ENCODE data around the gene USP19. TPM values are rescaled to one million over a fixed set of nuclear protein-coding genes. Genes with fewer than 3 reads are reported as not detected.
A peak's percentile ranks its signal among the peaks of the same experiment; 100 is the strongest.

Gene USP19
- total RNA-seq, 1 donor from 2014 or later = 62.6 TPM

- no peak for TF ChIP-seq CTCF (IDR thresholded peaks at IDR 0.05; ENCODE audit: insufficient read depth, low read length, poor library complexity, severe bottlenecking)
- no peak for DNase-seq (ENCODE audit: low read depth)
- Histone ChIP-seq H3K36me3 (ENCODE audit: control insufficient read depth, insufficient read depth, low read length) (peaks cover 8% of the 10 kb centered on the region), H3K27me3 (ENCODE audit: control insufficient read depth, insufficient read depth, low read length) (no peaks in the 10 kb centered on the region), H3K4me3 (ENCODE audit: low read depth, low read length) (no peak overlapping the region)
These were observed 2.4 kb upstream of the USP19 start for GRCh38 chr3:49122886-49123545.

GRCh38 chr3:49122451-49122850, 1.8 kb upstream of the USP19 start:
- H3K36me3 ChIP-seq (ENCODE audit: control insufficient read depth, insufficient read depth, low read length) = peaks cover 10% of the 10 kb centered on the region
- H3K27me3 ChIP-seq (ENCODE audit: control insufficient read depth, insufficient read depth, low read length) = no peaks in the 10 kb centered on the region
- DNase-seq (ENCODE audit: low read depth) = no peak
- TF ChIP-seq CTCF (IDR thresholded peaks at IDR 0.05; ENCODE audit: insufficient read depth, low read length, poor library complexity, severe bottlenecking) = no peak
- H3K4me3 ChIP-seq (ENCODE audit: low read depth, low read length) = no peak overlapping the region

- H3K36me3 ChIP-seq (ENCODE audit: control insufficient read depth, insufficient read depth, low read length) = peaks cover 10% of the 10 kb centered on the region
- no peak for TF ChIP-seq CTCF (IDR thresholded peaks at IDR 0.05; ENCODE audit: insufficient read depth, low read length, poor library complexity, severe bottlenecking)
- no peak overlapping the region for H3K4me3 ChIP-seq (ENCODE audit: low read depth, low read length)
- no peaks in the 10 kb centered on the region for H3K27me3 ChIP-seq (ENCODE audit: control insufficient read depth, insufficient read depth, low read length)
- no peak for DNase-seq (ENCODE audit: low read depth)
These were observed 1.4 kb upstream of the USP19 start for GRCh38 chr3:49122022-49122421.

GRCh38 chr3:49121132-49121736, 611 bp upstream of the USP19 start:
- no peak for TF ChIP-seq CTCF (IDR thresholded peaks at IDR 0.05; ENCODE audit: insufficient read depth, low read length, poor library complexity, severe bottlenecking)
- DNase-seq (ENCODE audit: low read depth) = no peak
- H3K36me3 ChIP-seq (ENCODE audit: control insufficient read depth, insufficient read depth, low read length) = peaks cover 10% of the 10 kb centered on the region
- H3K27me3 ChIP-seq (ENCODE audit: control insufficient read depth, insufficient read depth, low read length) = no peaks in the 10 kb centered on the region
- peak overlapping the region; percentile 96 for H3K4me3 ChIP-seq (ENCODE audit: low read depth, low read length)

GRCh38 chr3:49120096-49120437, 556 bp downstream of the USP19 start:
- TF ChIP-seq CTCF (IDR thresholded peaks at IDR 0.05; ENCODE audit: insufficient read depth, low read length, poor library complexity, severe bottlenecking) = no peak
- Histone ChIP-seq H3K36me3 (ENCODE audit: control insufficient read depth, insufficient read depth, low read length) (peaks cover 9% of the 10 kb centered on the region), H3K27me3 (ENCODE audit: control insufficient read depth, insufficient read depth, low read length) (no peaks in the 10 kb centered on the region), H3K4me3 (ENCODE audit: low read depth, low read length) (peak overlapping the region; percentile 96)
- DNase-seq (ENCODE audit: low read depth) = no peak

GRCh38 chr3:49119439-49119838, 1.2 kb downstream of the USP19 start:
- no peak for DNase-seq (ENCODE audit: low read depth)
- H3K27me3 ChIP-seq (ENCODE audit: control insufficient read depth, insufficient read depth, low read length) = no peaks in the 10 kb centered on the region
- H3K4me3 ChIP-seq (ENCODE audit: low read depth, low read length) = peak overlapping the region; percentile 96
- TF ChIP-seq CTCF (IDR thresholded peaks at IDR 0.05; ENCODE audit: insufficient read depth, low read length, poor library complexity, severe bottlenecking) = no peak
- peaks cover 7% of the 10 kb centered on the region for H3K36me3 ChIP-seq (ENCODE audit: control insufficient read depth, insufficient read depth, low read length)

Data from kidney epithelial cell (primary cell).